GM12878 (cell line): ENCODE measurements around the gene UBE2E2. TPM values are rescaled to one million over a fixed set of nuclear protein-coding genes. Genes with fewer than 3 reads are reported as not detected.

Experiments
- ATF3 ChIP-seq: IDR thresholded peaks from 2 replicates; pipeline ENCODE4 v1.6.1; 2011; ENCODE audit warnings: low read depth, mild to moderate bottlenecking, low read length, moderate library complexity, borderline replicate concordance; ENCODE audit errors: extremely low read depth
- HSF1 ChIP-seq: fragments of 150-350 bp; IDR thresholded peaks from 2 replicates; pipeline ENCODE4 v1.6.1; 2014; ENCODE audit warnings: mild to moderate bottlenecking, low read depth, low read length
- IKZF2 ChIP-seq, 2 experiments: fragments of 450-650 bp; IDR thresholded peaks; 2 replicates each; pipeline ENCODE4 v1.6.1; 2017; ENCODE audit warnings: mild to moderate bottlenecking in 2 of 2, moderate library complexity in 2 of 2
- KAT2A ChIP-seq: conservative IDR thresholded peaks from 2 replicates; pipeline ENCODE4 v1.6.1; 2011; ENCODE audit warnings: low read depth, low read length; ENCODE audit not compliant: control insufficient read depth
- MEF2B ChIP-seq: fragments of 450-650 bp; IDR thresholded peaks from 2 replicates; pipeline ENCODE4 v1.6.1; 2018; ENCODE audit warnings: mild to moderate bottlenecking, moderate library complexity; ENCODE audit not compliant: partially characterized antibody, poor library complexity, severe bottlenecking
- NR2F1 ChIP-seq: fragments of 450-650 bp; conservative IDR thresholded peaks from 2 replicates; pipeline ENCODE4 v1.6.1; 2017; ENCODE audit warnings: mild to moderate bottlenecking
- PAX5 ChIP-seq: IDR thresholded peaks from 2 replicates; pipeline ENCODE4 v1.6.1; 2011; ENCODE audit warnings: low read depth, low read length, borderline replicate concordance
- PKNOX1 ChIP-seq: fragments of 450-650 bp; IDR thresholded peaks from 2 replicates; pipeline ENCODE4 v1.6.1; 2016; ENCODE audit warnings: mild to moderate bottlenecking
- RB1 ChIP-seq: fragments of 450-650 bp; formaldehyde crosslinking; IDR thresholded peaks from 2 replicates; pipeline ENCODE4 v1.6.1; 2017; ENCODE audit warnings: mild to moderate bottlenecking, borderline replicate concordance
- RUNX3 ChIP-seq: IDR thresholded peaks from 2 replicates; pipeline ENCODE4 v1.6.1; 2012; ENCODE audit warnings: low read length, inconsistent platforms
- SIN3A ChIP-seq: IDR thresholded peaks from 2 replicates; pipeline ENCODE4 v1.6.1; 2012; ENCODE audit warnings: low read depth, low read length, improper control_type of control experiment
- SP1 ChIP-seq: IDR thresholded peaks from one replicate; pipeline ENCODE4 v1.6.1; 2011; ENCODE audit warnings: low read depth, low read length
- SPI1 ChIP-seq: IDR thresholded peaks from 2 replicates; pipeline ENCODE4 v1.6.1; 2011; ENCODE audit warnings: low read depth, mild to moderate bottlenecking, low read length, moderate library complexity, borderline replicate concordance; ENCODE audit not compliant: insufficient read depth
- SUPT20H ChIP-seq: IDR thresholded peaks from 2 replicates; pipeline ENCODE4 v1.6.1; 2011; ENCODE audit warnings: low read depth, mild to moderate bottlenecking, low read length, moderate library complexity, borderline replicate concordance; ENCODE audit not compliant: control insufficient read depth
- TARDBP ChIP-seq: IDR thresholded peaks from 2 replicates; pipeline ENCODE4 v1.6.1; 2016; ENCODE audit warnings: borderline replicate concordance
- TCF12 ChIP-seq: IDR thresholded peaks from 2 replicates; pipeline ENCODE4 v1.6.1; 2011; ENCODE audit warnings: low read depth, mild to moderate bottlenecking, low read length
- WRNIP1 ChIP-seq: IDR thresholded peaks from 2 replicates; pipeline ENCODE4 v1.6.1; 2011; ENCODE audit warnings: low read depth, low read length, improper control_type of control experiment, borderline replicate concordance
- ZBTB4 ChIP-seq: fragments of 450-650 bp; formaldehyde crosslinking; IDR thresholded peaks from 2 replicates; pipeline ENCODE4 v1.4.0; 2022; ENCODE audit warnings: mild to moderate bottlenecking, moderate library complexity
- ZNF592 ChIP-seq: fragments of 450-650 bp; IDR thresholded peaks from 2 replicates; pipeline ENCODE4 v1.6.1; 2017; ENCODE audit warnings: mild to moderate bottlenecking, moderate library complexity
- polyA plus RNA-seq, 11 experiments: library from polyadenylated mRNA; depleted of rRNA in 4 of 11; unstranded in 6 of 11; stranded (reverse) in 5 of 11; fragments of >200 nt; fragmentation: Nextera tagmentation in 4 of 11; fragmentation: Illumina TruSeq in 1 of 11; extraction: Ambion mirVana in 4 of 11; extraction: Trizol in 1 of 11; gene quantifications; 1 replicate in 1 of 11; 2 replicates in 10 of 11; pipeline versions ENCODE4 v1.2.1 to v1.2.3, GENCODE V29; 2011 to 2016; ENCODE audit warnings: inconsistent platforms in 2 of 11, missing spikeins in 2 of 11, low read depth in 1 of 11
- total RNA-seq, 4 experiments: library from RNA; depleted of rRNA in 3 of 4; stranded (reverse); fragments of >200 nt in 3 of 4; fragmentation: Illumina TruSeq in 1 of 4; extraction: Trizol in 1 of 4; gene quantifications; 2 replicates each; pipeline versions ENCODE4 v1.2.1 to v1.2.3, GENCODE V29; 2013 to 2021

The UBE2E2 gene
- total and polyA plus RNA-seq, 10 of the 15 experiments (the other 5 are each of a cell fraction or from before 2014, with no cell fraction given): 8.7 to 71.0 (median 36.4) TPM

- TF ChIP-seq MEF2B (no peak), SUPT20H (no peak), SIN3A (no peak), IKZF2 (IDR thresholded peaks at IDR 0.05) (peak; percentile 39 to 62; a peak in 3 of 4 replicates), RB1 (no peak), SP1 (no peak), WRNIP1 (no peak), KAT2A (no peak), ZBTB4 (CRISPR knock-in tag) (no peak), PKNOX1 (no peak), HSF1 (no peak), ATF3 (no peak), NR2F1 (0 out of 2 replicates have a peak, but pooled peaks have one; percentile 54), PAX5 (no peak), TCF12 (no peak), TARDBP (no peak), SPI1 (peak; percentile 93), ZNF592 (no peak), RUNX3 (0 out of 2 replicates have a peak, but pooled peaks have one; percentile 21)
Observed at GRCh38 chr3:23550402-23550801, 347.3 kb downstream of the UBE2E2 start (continued).
